Measurements from ENCODE around the gene IGFL2. TPM values are rescaled to one million over a fixed set of nuclear protein-coding genes. Genes with fewer than 3 reads are reported as not detected.

Gene IGFL2
- total and polyA plus RNA-seq, 2 of the 4 experiments (the other 2 are of a cell fraction): not detected

GRCh38 chr19:46109876-46110275 is 38.2 kb upstream of the IGFL2 start:
- no peak overlapping the region for H3K56ac ChIP-seq (ENCODE audit: extremely low read depth, insufficient read depth, low read length)
- 13% methylated on average over 3 of the region's 6 CpGs; no CpG with 5 or more reads in 1 of the 2 experiments for WGBS, 2 experiments (ENCODE audit: extremely low coverage in 2 of 2, insufficient read length in 1 of 2)
- dilution Hi-C loops (cut with HindIII; ENCODE audit: low sequenced_read_pairs, unreplicated experiment): no loop called here
- in situ Hi-C loops (cut with MboI; ENCODE audit: low sequenced_read_pairs): no loop called here
- ChIA-PET CTCF (no interaction called here), POLR2A (ENCODE audit: unreplicated experiment) (no interaction called here)
- H3K27me3 ChIP-seq (ENCODE audit: control insufficient read depth, insufficient read depth, low read length): peaks cover 35% of the 10 kb centered on the region
- no peak for ATAC-seq (ENCODE audit: low read depth)
- no peak overlapping the region for H2BK120ac ChIP-seq (ENCODE audit: low read depth, low read length)
- H4K20me1 ChIP-seq (ENCODE audit: insufficient read depth, low read length): no peaks in the 10 kb centered on the region
- H3K9ac ChIP-seq (ENCODE audit: low read depth, low read length): no peak overlapping the region
- H2BK5ac ChIP-seq (ENCODE audit: low read depth, low read length, poor library complexity, severe bottlenecking): no peak overlapping the region
- no peaks in the 10 kb centered on the region for H3K4me1 ChIP-seq (ENCODE audit: control insufficient read depth, insufficient read depth, low read length)
- H2BK15ac ChIP-seq (ENCODE audit: low read depth, low read length): no peak overlapping the region
- TF ChIP-seq RAD21 (IDR thresholded peaks at IDR 0.05; ENCODE audit: low read length): no peak
- no peak for TF ChIP-seq FOS (IDR thresholded peaks at IDR 0.05; ENCODE audit: low read depth, low read length)
- no peak for TF ChIP-seq CHD1 (IDR thresholded peaks at IDR 0.05; ENCODE audit: low read depth, low read length)
- no peak for TF ChIP-seq CTCF (conservative IDR thresholded peaks at IDR 0.05; ENCODE audit: low read depth, low read length)
- no peak for TF ChIP-seq CEBPB (IDR thresholded peaks at IDR 0.05; ENCODE audit: low read depth, low read length)
- no peak for TF ChIP-seq MAFK (IDR thresholded peaks at IDR 0.05; ENCODE audit: low read depth, low read length)
- TF ChIP-seq MXI1 (IDR thresholded peaks at IDR 0.05; ENCODE audit: borderline replicate concordance, low read depth, low read length): no peak
- no peak for TF ChIP-seq USF2 (IDR thresholded peaks at IDR 0.05; ENCODE audit: low read depth, low read length)
- no peak for TF ChIP-seq NFE2L2 (IDR thresholded peaks at IDR 0.05; ENCODE audit: low read depth, low read length)
- no peak for TF ChIP-seq BHLHE40 (IDR thresholded peaks at IDR 0.05; ENCODE audit: low read depth, low read length)
- TF ChIP-seq MAZ (IDR thresholded peaks at IDR 0.05; ENCODE audit: borderline replicate concordance, low read depth, low read length): no peak
- no peak for TF ChIP-seq ELK1 (IDR thresholded peaks at IDR 0.05; ENCODE audit: borderline replicate concordance, low read depth, low read length)
- TF ChIP-seq RCOR1 (IDR thresholded peaks at IDR 0.05; ENCODE audit: insufficient replicate concordance, low read length): no peak
- TF ChIP-seq POLR2A (IDR thresholded peaks at IDR 0.05; ENCODE audit: low read depth, low read length): no peak
- TF ChIP-seq SMC3 (IDR thresholded peaks at IDR 0.05; ENCODE audit: low read depth, low read length): no peak
- TF ChIP-seq RFX5 (IDR thresholded peaks at IDR 0.05; ENCODE audit: low read depth, low read length): no peak
- no peak overlapping the region for H2BK20ac ChIP-seq (ENCODE audit: low read depth, low read length)
- no peak overlapping the region for H3K4me3 ChIP-seq (ENCODE audit: insufficient read depth, low read depth, low read length)
- no peaks in the 10 kb centered on the region for H3K36me3 ChIP-seq (ENCODE audit: control insufficient read depth, insufficient read depth, low read length)
- no peaks in the 10 kb centered on the region for H3K79me1 ChIP-seq (ENCODE audit: low read depth in 1 of 2, low read length in 2 of 2)
- DNase-seq: no peak
- no peak overlapping the region for H2AK5ac ChIP-seq (ENCODE audit: low read depth, low read length)
- no peak overlapping the region for H3K23ac ChIP-seq (ENCODE audit: low read depth, low read length)
- H2AFZ ChIP-seq (replicated peaks; ENCODE audit: low read length, poor library complexity): no peak overlapping the region
- H3K9me1 ChIP-seq (ENCODE audit: insufficient read depth, low read length): no peaks in the 10 kb centered on the region
- H4K5ac ChIP-seq (ENCODE audit: low read depth, low read length): no peak overlapping the region
- H2AK9ac ChIP-seq (replicated peaks; ENCODE audit: low read depth, low read length, poor library complexity): no peak overlapping the region
- intact Hi-C loops (cut with micrococcal nuclease): loop anchor here (10.0 kb wide), 1 partner anchor 445 kb away; no protein-coding TSS in a partner anchor
- no peak overlapping the region for H4K91ac ChIP-seq (ENCODE audit: insufficient read depth, low read depth, low read length)
- H3K27ac ChIP-seq (ENCODE audit: insufficient read depth, low read length): no peak overlapping the region
- no peak overlapping the region for H3K4ac ChIP-seq (ENCODE audit: low read depth, low read length)
- H4K8ac ChIP-seq (ENCODE audit: low read depth in 2 of 2, low read length in 2 of 2): no peak overlapping the region
- H3K18ac ChIP-seq (ENCODE audit: low read depth, low read length): no peak overlapping the region
- BruUV-seq (replicated peaks): no TSS peak
- H3K9me3 ChIP-seq (ENCODE audit: control insufficient read depth, insufficient read depth, low read length): no peaks in the 10 kb centered on the region; the same call in 1 of the 2 replicates
- H3K4me2 ChIP-seq (ENCODE audit: low read depth, low read length): no peak overlapping the region
- H3K14ac ChIP-seq (replicated peaks; ENCODE audit: low read depth, low read length): no peak overlapping the region

All from IMR-90 (cell line).